HL-60 (cell line): ENCODE data around the gene UNC5C.

Experiments
- DNase-seq, 2 experiments: peaks; one replicate each; pipeline ENCODE4 v3.0.0-alpha.2; 2010 to 2020; ENCODE audit warnings: low read depth in 1 of 2, low spot score in 1 of 2
- H3K27ac ChIP-seq: fragments of 250-450 bp; sonication (Bioruptor Pico); replicated peaks from 2 replicates; pipeline ENCODE4 v1.5.1; 2020; ENCODE audit warnings: mild to moderate bottlenecking, moderate library complexity
- H3K27me3 ChIP-seq: fragments of 250-450 bp; sonication (Bioruptor Pico); 2 replicates; pipeline ENCODE4 v1.5.1; 2021; ENCODE audit warnings: mild to moderate bottlenecking, moderate library complexity; ENCODE audit not compliant: insufficient read depth, poor library complexity, severe bottlenecking
- H3K4me3 ChIP-seq: replicated peaks from 2 replicates; pipeline ENCODE4 v1.5.1; 2011; ENCODE audit warnings: mild to moderate bottlenecking, control low read depth, low read length; ENCODE audit not compliant: insufficient read depth
- CTCF ChIP-seq: IDR thresholded peaks from one replicate; pipeline ENCODE4 v1.5.1; 2011; ENCODE audit warnings: low read length, control low read depth, inconsistent platforms; ENCODE audit not compliant: insufficient read depth
- GABPA ChIP-seq: IDR thresholded peaks from 2 replicates; pipeline ENCODE4 v1.6.1; 2012; ENCODE audit warnings: low read depth
- POLR2AphosphoS5 ChIP-seq: IDR thresholded peaks from 2 replicates; pipeline ENCODE4 v1.6.1; 2012; ENCODE audit warnings: low read depth
- REST ChIP-seq: IDR thresholded peaks from 2 replicates; pipeline ENCODE4 v1.6.1; 2012; ENCODE audit warnings: low read depth; ENCODE audit not compliant: insufficient replicate concordance
- SPI1 ChIP-seq: IDR thresholded peaks from 2 replicates; pipeline ENCODE4 v1.6.1; 2012; ENCODE audit warnings: low read depth, mild to moderate bottlenecking, borderline replicate concordance

The UNC5C gene

GRCh38 chr4:95517576-95518345, 31.0 kb downstream of the UNC5C start:
- no peak overlapping the region for H3K4me3 ChIP-seq
- no peak overlapping the region for H3K27ac ChIP-seq
- H3K27me3 ChIP-seq: no peaks in the 10 kb centered on the region
- DNase-seq: no peak
- TF ChIP-seq CTCF: no peak
- no peak for TF ChIP-seq SPI1
- TF ChIP-seq GABPA: no peak
- no peak for TF ChIP-seq REST
- TF ChIP-seq POLR2AphosphoS5: no peak

GRCh38 chr4:95516528-95517017, 32.2 kb downstream of the UNC5C start:
- Histone ChIP-seq H3K4me3 (no peak overlapping the region), H3K27ac (no peak overlapping the region), H3K27me3 (no peaks in the 10 kb centered on the region)
- no peak for TF ChIP-seq CTCF
- TF ChIP-seq SPI1: no peak
- TF ChIP-seq POLR2AphosphoS5: no peak
- no peak for TF ChIP-seq GABPA
- TF ChIP-seq REST: no peak
- no peak for DNase-seq

- no peak for TF ChIP-seq GABPA
- TF ChIP-seq REST: no peak
- no peak for TF ChIP-seq SPI1
- no peak for TF ChIP-seq POLR2AphosphoS5
- no peak for TF ChIP-seq CTCF
- H3K27me3 ChIP-seq: no peaks in the 10 kb centered on the region
Observed at GRCh38 chr4:95515589-95515988, 33.2 kb downstream of the UNC5C start.

More at GRCh38 chr4:95515589-95515988, 33.2 kb downstream of the UNC5C start:
- Histone ChIP-seq H3K4me3 (no peak overlapping the region), H3K27ac (no peak overlapping the region)
- DNase-seq: no peak
